Myocyte (in vitro differentiated cells): ENCODE data around the gene DDX43. TPM values are rescaled to one million over a fixed set of nuclear protein-coding genes. Genes with fewer than 3 reads are reported as not detected.

ENCODE experiments used
- total RNA-seq: library from RNA; depleted of rRNA; stranded (reverse); fragments of >200 nt; gene quantifications from 2 replicates; pipeline ENCODE4 v1.2.3, GENCODE V29; 2014

The DDX43 gene
- total RNA-seq, 1 donor from 2014 or later: not detected

Other genes with a start within 250 kb of the DDX43 start
- gene KHDC1L, start 169.3 kb upstream of the DDX43 start, total RNA-seq: not detected in 2 replicates
- gene KHDC1, start 131.6 kb upstream of the DDX43 start, total RNA-seq: 1.5 and 2.8 TPM in 2 replicates
- gene DPPA5, start 40.6 kb upstream of the DDX43 start, total RNA-seq: not detected in 2 replicates
- not detected in 2 replicates for gene KHDC3L, start 32.2 kb upstream of the DDX43 start, total RNA-seq
- not detected in 2 replicates for gene OOEP, start 24.9 kb upstream of the DDX43 start, total RNA-seq
- gene CGAS, start 57.5 kb downstream of the DDX43 start, total RNA-seq: 1.1 and 1.8 TPM in 2 replicates
- gene MTO1, start 66.9 kb downstream of the DDX43 start, total RNA-seq: 19.8 and 26.0 TPM in 2 replicates
- gene EEF1A1, start 126.2 kb downstream of the DDX43 start, total RNA-seq: 10,850 and 11,113 TPM in 2 replicates